NCI-H2029 (cell line): ENCODE data around the gene SFXN5.
"Not testable (repeated sequence)": the region's sequence is repeated elsewhere in the genome, so short reads cannot be mapped to it uniquely, and the experiment has no call there.

Experiments used
- DNase-seq: peaks from one replicate; lab custom pipeline; 2025; lab: John Stamatoyannopoulos, UW

The SFXN5 gene

DNA sequence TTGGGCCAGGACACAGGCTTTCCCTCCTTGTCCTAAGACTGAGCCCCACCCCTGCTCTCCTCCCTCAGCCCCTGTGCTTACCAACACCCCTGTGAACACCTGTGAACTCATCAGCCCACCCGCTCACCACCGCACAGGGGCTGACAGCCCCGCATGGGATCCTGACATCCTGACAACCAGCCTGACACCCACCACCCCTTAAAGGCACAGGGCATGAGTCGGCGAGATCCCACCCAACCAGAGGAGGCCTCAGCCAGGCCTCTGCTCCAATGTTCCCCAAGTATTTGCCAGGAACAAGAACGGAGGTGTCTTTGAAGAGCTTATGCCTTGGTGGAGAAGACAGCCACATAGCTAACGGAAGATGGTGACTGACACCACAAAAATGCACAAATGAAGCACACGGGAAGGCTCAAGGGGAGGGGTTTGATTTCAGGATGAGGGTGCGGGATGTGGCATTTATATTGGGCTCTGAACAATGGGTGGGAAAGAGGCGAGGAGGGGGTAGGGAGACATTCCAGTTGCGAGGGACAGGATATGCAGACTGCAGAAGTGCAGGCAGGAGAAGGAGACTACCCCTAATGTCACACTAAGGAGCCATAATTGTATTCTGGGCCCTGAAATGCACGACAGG, 30.2 kb upstream of the SFXN5 start:
- no peak for DNase-seq

DNA sequence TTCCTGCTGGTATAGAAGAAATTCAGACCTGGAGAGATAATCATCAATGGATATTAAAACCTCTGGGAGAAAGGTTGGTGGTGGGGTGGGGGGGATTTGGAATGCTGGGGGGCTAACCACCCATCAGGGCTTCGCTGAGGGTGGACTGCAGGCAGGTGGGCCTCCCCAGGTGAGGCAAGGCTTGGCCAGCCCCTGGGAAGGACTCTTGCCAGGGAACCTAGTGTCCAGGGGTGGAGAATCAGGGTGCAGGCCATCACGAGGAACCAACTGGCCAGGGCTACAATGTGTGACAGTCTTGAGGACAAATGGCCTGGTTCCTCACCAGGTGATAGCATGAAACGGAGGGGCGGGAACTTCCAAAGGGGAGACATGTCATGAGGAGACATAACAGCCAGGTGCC, 29.4 kb upstream of the SFXN5 start:
- DNase-seq: no peak

DNA sequence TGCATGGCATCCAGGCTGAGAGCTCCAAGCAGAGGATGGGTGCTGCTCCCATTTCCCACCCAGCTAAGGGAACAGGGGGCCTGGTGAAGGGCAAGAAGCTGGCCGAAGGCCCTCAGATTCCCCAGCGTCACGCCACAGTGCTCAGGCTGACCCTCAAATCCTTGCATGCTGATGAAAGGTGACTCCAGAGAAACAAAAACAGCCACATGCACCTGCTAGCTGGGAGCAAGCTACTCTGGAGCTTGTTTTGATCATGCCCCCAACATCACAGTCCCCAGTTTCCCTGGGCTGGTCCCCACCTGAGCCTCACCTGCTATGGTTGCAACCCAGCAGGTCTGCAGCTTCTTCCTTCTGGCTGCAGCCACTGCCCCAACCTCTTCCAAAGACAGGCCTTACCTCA, 28.0 kb upstream of the SFXN5 start:
- no peak for DNase-seq

DNA sequence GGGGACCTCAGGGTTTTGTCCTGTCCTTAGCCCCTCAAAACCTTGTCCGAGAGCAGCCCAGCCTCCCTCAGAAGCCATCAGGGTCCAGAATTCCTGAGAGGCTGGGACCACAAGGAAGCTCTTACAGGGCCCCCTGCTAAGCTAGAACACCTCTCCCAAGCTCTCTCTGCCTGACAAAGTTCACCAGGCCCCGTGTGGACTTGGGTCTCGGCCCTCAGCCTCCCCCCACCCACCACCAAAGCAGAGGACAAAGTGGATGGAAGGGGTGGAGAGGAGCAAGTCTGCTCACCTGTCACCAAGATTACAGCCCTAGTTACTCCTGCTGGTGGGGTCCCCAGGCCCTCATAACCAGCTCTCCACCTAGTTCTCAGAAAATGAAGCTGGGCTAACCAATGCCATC, 24.4 kb upstream of the SFXN5 start:
- no peak for DNase-seq

DNA sequence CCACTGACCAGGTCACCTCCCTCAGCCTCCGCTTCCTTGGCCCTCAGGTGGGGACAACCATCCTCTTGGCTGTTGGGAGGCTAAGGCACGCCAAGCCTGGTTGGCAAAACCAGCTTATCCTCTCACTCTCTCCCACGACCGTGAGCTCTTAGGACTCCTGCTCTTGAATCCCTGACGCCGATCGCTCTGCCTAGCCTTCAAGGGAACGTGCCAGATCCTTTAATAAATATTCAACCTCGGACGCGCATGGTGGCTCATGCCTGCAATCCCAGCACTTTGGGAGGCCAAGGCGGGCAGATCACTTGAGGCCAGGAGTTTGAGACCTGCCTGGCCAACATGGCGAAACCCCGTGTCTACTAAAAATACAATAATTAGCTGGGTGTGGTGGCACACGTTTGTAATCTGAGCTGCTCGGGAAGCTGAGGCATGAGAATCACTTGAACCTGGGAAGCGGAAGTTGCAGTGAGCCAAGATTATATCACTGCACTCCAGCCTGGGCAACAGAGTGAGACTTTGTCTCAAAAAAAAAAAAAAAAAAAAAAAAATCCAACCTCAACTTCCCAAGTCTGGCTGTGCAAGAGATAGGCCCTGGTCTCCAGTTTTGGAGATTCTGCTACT, 22.2 kb upstream of the SFXN5 start:
- DNase-seq: not testable (repeated sequence)

DNA sequence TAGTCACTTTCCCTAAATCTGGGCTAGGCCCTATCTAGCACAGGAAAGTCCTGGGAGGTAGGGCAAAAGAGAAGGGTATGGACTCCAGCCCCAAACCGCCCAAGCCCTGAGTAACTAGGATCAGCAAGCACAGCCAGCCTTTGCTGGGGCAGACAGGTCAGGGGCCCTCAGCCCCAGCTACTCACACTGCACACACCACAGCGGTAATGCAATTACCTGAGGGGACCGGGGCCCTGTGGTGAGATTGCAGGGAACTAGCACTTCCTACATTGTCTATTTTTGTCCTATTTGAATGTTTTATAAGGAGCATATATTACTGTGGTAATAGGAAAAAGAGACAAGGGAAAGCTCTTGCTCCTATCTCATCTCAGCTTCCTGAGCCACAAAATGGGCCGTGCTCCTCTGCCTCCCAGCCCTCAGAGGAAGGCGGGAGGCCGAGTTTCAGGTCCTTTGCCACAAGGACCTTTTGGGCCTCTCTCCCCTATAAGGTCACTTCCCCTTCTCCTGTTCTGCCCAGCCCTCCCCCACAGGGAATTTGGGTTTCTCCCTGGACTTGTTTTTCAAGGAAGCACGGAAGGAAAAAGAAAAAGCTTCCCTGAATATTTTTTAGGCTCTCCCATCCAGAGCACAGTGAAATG, 20.8 kb upstream of the SFXN5 start:
- no peak for DNase-seq

DNA sequence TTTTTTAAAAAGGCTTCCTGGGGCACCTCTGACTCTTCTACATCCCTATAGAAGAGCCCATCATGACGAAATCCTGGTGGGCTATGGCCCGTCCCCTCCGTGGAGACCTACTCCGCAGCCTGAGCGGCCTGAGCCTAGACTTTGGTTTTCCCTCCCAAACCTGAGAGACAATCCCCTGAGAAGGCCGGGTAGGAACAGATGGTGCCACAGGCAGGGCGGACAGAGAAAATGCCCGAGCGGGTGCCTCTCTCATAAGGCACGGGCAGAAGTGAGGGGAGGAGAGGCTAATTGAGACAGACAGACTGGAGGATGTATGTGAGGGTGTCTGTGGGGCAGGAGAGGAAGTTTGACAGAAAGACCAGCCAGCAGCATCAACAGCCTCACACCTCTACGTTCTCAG, 20.2 kb upstream of the SFXN5 start:
- DNase-seq: no peak

DNA sequence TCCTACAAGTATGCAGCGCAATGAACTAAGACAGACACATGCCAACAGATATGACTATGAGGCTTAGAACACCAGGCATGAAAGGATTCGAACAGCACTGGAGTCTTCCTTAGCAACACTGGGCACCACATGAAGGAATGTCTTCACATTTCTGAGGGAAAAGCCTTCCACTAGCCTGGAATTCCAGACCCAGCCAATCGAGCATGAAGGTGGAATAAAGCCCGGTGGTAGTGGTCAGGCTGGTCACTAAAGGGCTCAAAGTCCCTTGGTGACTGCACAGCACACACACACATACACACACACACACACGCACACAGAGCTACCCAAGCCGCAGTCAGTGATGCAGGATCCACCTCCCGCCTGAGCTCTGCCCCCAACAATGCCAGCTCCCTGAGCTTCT, 19.7 kb upstream of the SFXN5 start:
- no peak for DNase-seq

DNA sequence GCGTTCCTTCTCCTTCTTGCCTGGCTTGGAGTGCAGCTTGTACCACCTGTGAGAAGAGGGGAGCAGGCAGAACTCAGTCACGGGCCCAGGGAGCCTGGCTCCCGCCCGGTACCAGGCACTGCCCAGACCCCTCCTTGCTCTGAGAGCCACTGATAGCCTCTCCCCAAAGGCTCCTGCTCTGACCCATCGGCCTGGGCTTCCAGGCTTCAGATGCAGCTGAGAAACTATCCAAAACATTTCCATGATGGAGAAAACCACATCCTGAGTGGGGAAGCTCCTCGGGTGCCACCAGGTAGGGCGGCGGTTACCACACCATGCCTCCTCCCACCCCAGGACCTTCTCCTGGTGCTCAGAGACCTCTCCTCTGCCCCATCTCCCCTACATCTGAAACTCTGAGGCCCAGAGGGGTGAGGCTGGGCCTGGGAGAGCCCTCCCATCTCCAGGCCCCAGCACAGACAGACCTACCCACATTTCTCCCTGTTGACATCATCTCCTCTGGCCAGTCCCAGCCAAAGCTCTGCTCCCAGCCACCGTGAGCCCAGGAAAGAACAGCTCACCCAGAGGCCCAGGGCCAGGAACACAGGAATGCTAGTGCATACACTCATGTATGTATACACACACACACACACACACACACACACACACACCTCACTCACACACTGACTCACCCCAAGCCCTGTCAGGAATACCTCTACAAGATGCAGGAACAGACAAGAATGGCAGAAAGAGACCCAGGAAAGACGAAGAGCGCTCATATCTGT, 17.9 kb upstream of the SFXN5 start:
- DNase-seq: no peak

DNA sequence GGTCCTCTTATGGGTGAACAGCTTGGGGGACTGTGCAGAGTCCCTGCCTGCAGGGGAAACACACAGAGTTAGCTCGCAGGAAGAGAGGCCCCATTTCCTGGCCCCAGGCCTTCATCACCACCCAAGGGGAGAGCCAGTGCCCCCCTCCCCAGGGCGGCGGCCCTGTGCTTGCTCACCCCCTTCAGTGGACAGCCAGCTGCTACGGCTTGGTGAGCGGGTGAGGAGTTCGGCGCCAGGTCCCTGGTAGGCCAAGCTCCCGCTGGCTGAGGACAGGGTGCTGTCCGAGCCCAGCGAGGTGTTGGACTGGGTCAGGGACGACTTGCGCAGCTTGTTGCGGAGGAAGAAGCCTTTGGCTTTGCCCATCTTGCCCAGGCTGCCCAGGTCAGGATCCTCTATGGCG, 17.2 kb upstream of the SFXN5 start:
- DNase-seq: no peak

DNA sequence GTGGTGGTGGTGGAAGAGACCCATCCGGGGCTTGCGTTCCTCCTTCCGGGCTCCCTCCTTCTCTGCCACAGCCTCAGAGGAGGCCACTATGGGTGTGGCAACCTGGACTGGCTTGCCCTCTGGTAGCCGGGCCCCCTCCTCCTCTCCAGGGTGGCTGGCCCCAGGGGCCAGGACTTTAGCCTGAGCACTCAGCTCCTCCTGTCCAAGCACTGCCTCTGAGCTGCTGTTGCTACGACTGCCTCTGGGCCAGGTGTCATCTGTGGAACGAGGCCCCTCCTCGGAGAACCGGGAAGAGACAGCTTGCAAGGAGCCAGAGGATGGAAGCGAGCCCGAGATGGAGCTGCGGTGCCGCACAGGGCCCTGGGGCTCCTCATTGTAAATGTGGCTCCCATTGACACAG, 16.7 kb upstream of the SFXN5 start:
- DNase-seq: no peak

DNA sequence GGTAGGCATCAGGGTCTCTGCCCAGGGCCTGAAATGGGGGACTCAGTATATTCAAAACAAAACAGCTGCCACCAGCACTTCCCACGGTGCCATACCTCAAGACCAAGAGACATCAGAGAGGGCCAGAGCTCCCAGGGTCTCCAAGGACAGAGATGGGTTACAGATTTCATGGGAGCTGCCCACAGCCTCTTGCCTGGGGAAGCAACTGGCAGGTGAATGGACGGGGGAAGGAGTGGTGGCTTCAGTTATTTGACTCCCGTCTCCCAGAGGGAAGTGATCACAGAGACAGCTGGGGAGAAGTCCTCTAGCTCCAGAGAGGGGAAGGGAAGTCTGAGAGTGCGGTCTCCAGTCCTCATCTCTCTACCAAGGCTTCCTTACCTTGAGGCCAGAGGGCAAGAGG, 15.8 kb upstream of the SFXN5 start:
- no peak for DNase-seq

DNA sequence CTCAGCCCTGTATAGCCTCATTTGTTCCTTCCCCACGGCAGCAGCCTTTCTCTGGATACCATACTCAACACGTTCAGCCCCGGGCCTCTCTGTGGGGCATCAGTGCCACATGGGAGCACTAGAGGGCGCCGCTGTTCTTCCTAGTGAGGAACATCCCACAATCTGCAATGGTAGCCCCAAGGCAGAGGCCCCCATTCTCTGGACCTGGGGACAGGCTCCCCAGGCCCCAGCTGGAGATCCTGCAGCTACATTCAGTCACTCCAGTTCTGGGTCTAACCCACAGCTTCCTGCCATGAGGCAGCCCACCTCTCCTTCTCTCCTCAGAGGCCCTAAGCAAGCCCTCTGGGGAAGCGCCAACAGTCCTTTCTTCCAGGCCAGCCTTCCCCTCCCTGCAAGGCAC, 14.2 kb upstream of the SFXN5 start:
- DNase-seq: peak; percentile 34

DNA sequence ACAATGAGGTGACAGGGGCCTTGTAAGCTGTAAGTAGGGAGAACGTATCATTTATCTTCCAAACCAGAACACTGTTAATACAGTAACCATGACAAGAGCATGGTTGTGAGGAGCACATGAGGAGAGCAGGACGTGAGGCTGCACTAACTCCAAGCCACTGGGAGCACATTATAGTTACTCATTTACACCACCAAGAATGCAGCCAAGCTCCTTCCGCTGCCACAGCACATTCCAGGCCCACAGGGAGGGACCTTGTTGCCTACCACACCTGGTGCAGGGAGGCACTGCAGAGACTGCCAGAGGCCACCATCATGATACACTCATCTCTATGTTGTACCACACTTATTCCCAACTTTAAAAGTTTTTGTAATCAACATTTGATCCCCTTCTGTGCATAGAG, 13.5 kb upstream of the SFXN5 start:
- DNase-seq: no peak

DNA sequence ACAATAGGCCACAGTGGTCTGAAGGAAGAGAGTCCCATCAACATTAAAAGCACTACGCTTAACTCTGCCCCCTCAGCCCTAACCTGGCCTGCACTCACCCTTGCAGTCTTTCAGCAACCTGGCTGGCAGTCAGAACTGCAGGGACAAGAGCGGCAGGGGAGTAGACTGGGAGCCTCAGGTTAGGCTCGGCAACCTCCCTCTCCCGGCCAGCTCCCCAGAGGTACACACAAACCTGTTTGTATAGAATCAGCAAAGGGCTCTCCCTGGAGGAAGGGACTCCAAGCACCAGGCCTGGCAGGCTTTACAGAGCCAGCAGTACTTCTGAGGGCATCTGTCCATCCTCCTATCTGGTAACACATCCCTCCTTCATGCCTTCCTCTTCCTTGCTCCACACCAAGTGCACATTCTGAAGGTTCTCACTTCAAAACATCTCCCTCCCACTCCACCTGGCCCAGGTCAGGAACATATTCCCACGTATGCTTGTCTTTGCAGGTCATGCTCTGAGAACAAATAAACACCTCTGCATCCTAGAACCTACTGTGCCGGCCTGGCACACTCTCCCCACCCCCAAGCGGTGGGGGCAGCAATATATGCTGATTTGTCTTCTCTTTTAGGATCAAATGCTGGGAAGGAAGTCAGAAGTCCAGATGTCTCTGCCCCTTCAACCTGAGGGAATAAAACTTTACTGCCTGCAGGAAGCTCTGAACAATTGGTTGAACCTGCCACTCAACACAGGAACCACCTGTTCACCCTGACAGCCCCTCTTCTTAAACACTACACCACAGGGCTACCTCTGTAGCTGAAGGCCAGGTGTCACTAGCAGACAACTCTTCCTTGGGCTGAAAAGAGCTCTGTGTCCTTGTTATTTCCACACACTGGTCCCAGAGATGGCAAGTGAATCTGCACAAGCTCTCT, 12.6 kb upstream of the SFXN5 start:
- DNase-seq: no peak

DNA sequence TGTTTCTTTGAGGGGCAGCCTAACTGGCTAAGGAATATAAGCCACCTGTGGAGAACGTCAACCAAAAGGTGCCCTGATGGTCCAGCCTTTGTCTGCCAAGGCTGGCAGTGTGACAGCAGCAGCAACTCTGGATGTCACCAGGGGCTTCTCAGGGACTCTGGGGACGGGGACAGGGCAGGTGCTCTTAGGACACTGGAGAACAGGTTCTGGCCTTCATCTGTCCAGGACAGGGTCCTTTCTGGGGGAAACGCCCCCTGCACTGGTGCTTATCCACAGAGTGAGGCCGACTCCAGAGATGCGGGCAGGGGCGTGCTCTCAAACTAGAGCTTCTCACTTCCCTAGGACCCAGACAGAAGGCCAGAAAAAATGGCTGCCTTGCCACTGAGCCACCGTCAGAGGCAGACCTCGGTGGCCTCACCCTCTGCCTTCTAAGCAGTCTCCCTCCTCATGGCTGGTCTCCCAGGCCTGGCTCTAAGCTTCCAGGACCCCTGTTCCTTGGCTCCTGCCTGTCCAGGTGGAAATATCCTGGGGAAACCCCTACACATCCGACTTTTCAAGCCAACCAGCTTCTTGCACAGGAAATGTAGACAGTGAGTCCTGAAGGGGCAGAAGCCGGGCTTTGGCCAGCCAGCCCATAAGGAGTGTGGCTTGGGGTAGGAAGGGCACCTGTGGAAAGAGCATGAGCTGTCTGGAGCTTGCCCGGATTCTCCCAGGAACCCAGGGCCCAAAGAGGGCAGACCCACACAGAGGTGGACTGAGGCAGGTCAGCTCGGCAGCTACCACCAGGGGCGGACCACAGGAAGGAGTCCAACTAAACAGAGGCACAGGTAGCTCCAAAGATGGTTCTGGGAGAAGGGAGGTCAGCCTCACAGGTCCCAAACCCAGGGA, 11.3 kb upstream of the SFXN5 start:
- no peak for DNase-seq

DNA sequence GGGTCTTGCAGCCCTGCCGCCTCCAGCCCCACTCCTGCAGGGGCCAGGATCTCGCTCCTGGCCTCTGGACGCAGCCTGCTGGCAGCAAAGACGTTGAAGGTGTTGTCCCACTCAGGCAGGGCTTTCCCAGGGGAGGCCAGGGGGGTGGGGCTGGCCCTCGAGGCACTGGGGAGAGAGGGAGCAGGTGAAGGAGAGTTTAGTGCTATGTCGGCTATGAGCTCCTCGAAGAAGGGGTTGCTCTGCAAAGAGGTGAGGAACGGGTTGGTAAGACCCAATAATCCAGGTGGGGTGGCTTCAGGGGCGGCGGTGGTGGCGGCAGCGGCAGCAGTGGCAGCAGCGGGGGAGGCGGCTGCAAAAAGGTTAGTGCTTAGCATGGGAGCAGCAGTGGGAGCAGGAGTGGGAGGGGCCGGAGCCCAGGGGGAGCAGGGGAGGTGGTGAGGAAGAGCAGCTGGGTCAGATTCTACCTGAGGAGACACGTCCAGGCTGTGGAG, 9.7 kb upstream of the SFXN5 start:
- DNase-seq: no peak

DNA sequence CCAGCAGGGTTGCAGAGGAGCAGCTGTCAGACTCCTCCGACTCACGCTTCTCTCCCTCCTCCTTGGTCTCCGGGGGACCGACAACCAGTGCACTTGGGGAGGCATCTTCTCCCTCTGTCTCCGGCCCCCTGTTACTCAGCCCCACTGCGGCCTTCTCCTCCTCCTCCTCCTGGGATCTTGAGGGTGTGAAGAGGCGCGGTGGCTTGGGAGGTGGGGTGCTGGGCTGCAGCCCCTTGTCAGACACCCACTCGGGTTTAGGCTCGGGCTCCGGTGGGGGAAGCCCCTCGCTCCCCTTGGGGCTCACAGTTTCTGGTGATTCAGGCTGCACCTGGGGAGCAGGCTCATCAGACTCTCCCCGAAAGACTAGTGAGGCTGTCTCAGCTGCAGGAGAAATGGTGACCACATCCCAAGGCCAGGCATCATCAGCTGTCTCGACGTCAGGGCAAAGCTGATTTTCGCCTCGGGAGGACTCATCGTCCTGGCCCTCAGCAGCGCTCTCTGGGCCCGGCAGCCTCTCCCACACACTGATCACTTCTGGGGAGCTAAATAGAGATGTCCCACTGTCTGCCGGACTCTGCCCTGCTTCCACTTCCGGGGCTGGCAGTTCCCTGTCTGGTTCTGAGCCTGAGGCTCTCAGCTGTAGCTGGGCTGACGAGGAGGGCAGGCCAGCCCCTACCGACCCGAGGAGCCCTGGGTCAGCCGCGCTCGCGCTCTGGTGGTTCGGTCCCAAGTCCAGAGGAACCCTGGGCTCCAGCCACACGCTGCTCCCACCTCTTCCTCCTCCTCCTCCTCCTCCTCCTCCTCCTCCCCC, 9.0 kb upstream of the SFXN5 start:
- no peak for DNase-seq

DNA sequence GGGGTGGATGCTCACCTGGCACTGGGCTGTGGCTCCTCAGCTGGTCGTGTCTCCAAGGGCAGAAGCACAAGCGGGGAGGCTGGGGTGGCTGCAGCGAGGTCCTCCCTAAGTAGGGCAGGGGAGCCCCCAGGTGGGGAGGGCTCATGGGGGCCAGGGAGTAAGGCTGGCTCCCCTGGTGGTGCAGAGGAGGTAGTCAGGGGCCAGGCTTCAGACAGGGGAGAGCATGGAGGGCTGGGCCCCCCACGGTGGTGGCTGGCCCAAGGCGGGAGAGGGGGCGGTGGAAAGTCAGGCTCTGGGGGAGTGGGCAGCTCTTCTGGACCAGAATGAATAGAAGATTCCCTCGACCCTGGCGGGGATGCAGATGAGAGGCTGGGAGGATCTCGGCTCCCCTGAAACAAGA, 8.1 kb upstream of the SFXN5 start:
- DNase-seq: no peak
